Neural cell (in vitro differentiated cells): ENCODE data around the gene EIF2S2. TPM values are rescaled to one million over a fixed set of nuclear protein-coding genes. Genes with fewer than 3 reads are reported as not detected.

Source experiments
- H2AFZ ChIP-seq: fragments of 200-600, 300-800 bp; sonication (generic), shearing (Covaris generic); 2 replicates; pipeline ENCODE4 v1.6.0; 2014; ENCODE audit warnings: low read depth, mild to moderate bottlenecking, antibody characterized with exemption, low read length, moderate library complexity
- H3F3A ChIP-seq: fragments of 200-600 bp; shearing (Covaris generic); 2 replicates; pipeline ENCODE4 v1.6.1; 2016; ENCODE audit warnings: mild to moderate bottlenecking, moderate library complexity, mixed read lengths, antibody characterized with exemption, low read length; ENCODE audit not compliant: insufficient read depth, poor library complexity, severe bottlenecking
- H3K27ac ChIP-seq: fragments of 200-600, 300-800 bp; sonication (generic), shearing (Covaris generic); 2 replicates; pipeline ENCODE4 v1.5.1; 2014; ENCODE audit warnings: mild to moderate bottlenecking, low read length, moderate library complexity
- H3K27me3 ChIP-seq: fragments of 300-800, 200-600 bp; sonication (generic), shearing (Covaris generic); 2 replicates; pipeline ENCODE4 v1.6.0; 2014; ENCODE audit warnings: mild to moderate bottlenecking, low read depth, low read length, moderate library complexity; ENCODE audit not compliant: insufficient read depth
- H3K36me3 ChIP-seq: fragments of 300-800, 200-600 bp; sonication (generic), shearing (Covaris generic); 2 replicates; pipeline ENCODE4 v1.5.1; 2014; ENCODE audit warnings: mild to moderate bottlenecking, antibody characterized with exemption, low read length, moderate library complexity; ENCODE audit not compliant: insufficient read depth
- H3K4me2 ChIP-seq: fragments of 300-800, 200-600 bp; sonication (generic), shearing (Covaris generic); 2 replicates; pipeline ENCODE4 v1.6.0; 2014; ENCODE audit warnings: mild to moderate bottlenecking, low read length
- H3K4me3 ChIP-seq: fragments of 300-800, 200-600 bp; sonication (generic), shearing (Covaris generic); 2 replicates; pipeline ENCODE4 v1.5.1; 2014; ENCODE audit warnings: mild to moderate bottlenecking, low read length, moderate library complexity
- H3K79me2 ChIP-seq: fragments of 200-600 bp; shearing (Covaris generic); replicated peaks from 2 replicates; pipeline ENCODE4 v1.6.0; 2014; ENCODE audit warnings: mild to moderate bottlenecking, low read length, moderate library complexity; ENCODE audit not compliant: insufficient read depth
- H3K9ac ChIP-seq: fragments of 300-800, 200-600 bp; sonication (generic), shearing (Covaris generic); 2 replicates; pipeline ENCODE4 v1.6.1; 2016; ENCODE audit warnings: mild to moderate bottlenecking, low read length, mixed read lengths
- H3K9me2 ChIP-seq: fragments of 200-600 bp; shearing (Covaris generic); 2 replicates; pipeline ENCODE4 v1.6.1; 2016; ENCODE audit warnings: mild to moderate bottlenecking, low read length, mixed read lengths; ENCODE audit not compliant: insufficient read depth
- H3K9me3 ChIP-seq: fragments of 200-600, 300-800 bp; sonication (generic), shearing (Covaris generic); 2 replicates; pipeline ENCODE4 v1.6.1; 2016; ENCODE audit warnings: mild to moderate bottlenecking, mixed run types, low read length, moderate library complexity, mixed read lengths
- H4K20me1 ChIP-seq: fragments of 200-600 bp; shearing (Covaris generic); 2 replicates; pipeline ENCODE4 v1.6.1; 2016; ENCODE audit warnings: mild to moderate bottlenecking, mixed run types; ENCODE audit not compliant: insufficient read depth
- CTCF ChIP-seq: fragments of 450-650 bp; IDR thresholded peaks from 2 replicates; pipeline ENCODE4 v1.5.1; 2014; ENCODE audit warnings: antibody characterized with exemption, mild to moderate bottlenecking, moderate library complexity; ENCODE audit not compliant: poor library complexity, severe bottlenecking
- EP300 ChIP-seq: fragments of 450-650 bp; conservative IDR thresholded peaks from 2 replicates; pipeline ENCODE4 v1.6.1; 2014; ENCODE audit warnings: antibody characterized with exemption, mild to moderate bottlenecking, moderate library complexity; ENCODE audit not compliant: poor library complexity, severe bottlenecking
- EZH2 ChIP-seq: fragments of 200-600, 300-800 bp; shearing (Covaris generic), sonication (generic); IDR thresholded peaks from 2 replicates; pipeline ENCODE4 v1.6.1; 2014; ENCODE audit warnings: antibody characterized with exemption, low read length, borderline replicate concordance, mild to moderate bottlenecking; ENCODE audit not compliant: insufficient read depth, poor library complexity, severe bottlenecking
- MXI1 ChIP-seq: fragments of 450-650 bp; conservative IDR thresholded peaks from 2 replicates; pipeline ENCODE4 v1.6.1; 2014; ENCODE audit warnings: antibody characterized with exemption, mild to moderate bottlenecking; ENCODE audit not compliant: poor library complexity, severe bottlenecking
- POLR2AphosphoS5 ChIP-seq: IDR thresholded peaks from 2 replicates; pipeline ENCODE4 v1.6.1; 2012
- RAD21 ChIP-seq: fragments of 450-650 bp; conservative IDR thresholded peaks from 2 replicates; pipeline ENCODE4 v1.6.1; 2014; ENCODE audit warnings: antibody characterized with exemption, mild to moderate bottlenecking, moderate library complexity
- REST ChIP-seq: IDR thresholded peaks from 2 replicates; pipeline ENCODE4 v1.6.1; 2012; ENCODE audit warnings: borderline replicate concordance
- SMC3 ChIP-seq: fragments of 450-650 bp; conservative IDR thresholded peaks from 2 replicates; pipeline ENCODE4 v1.6.1; 2014; ENCODE audit warnings: antibody characterized with exemption, mild to moderate bottlenecking, moderate library complexity; ENCODE audit not compliant: poor library complexity
- TAF1 ChIP-seq: IDR thresholded peaks from 2 replicates; pipeline ENCODE4 v1.6.1; 2012; ENCODE audit warnings: low read depth
- polyA plus RNA-seq: library from polyadenylated mRNA; depleted of rRNA; stranded (reverse); fragments of >200 nt; gene quantifications from 2 replicates; pipeline ENCODE4 v1.2.3, GENCODE V29; 2014

The EIF2S2 gene
- polyA plus RNA-seq, 1 donor from 2014 or later, result 62.6 TPM

DNA sequence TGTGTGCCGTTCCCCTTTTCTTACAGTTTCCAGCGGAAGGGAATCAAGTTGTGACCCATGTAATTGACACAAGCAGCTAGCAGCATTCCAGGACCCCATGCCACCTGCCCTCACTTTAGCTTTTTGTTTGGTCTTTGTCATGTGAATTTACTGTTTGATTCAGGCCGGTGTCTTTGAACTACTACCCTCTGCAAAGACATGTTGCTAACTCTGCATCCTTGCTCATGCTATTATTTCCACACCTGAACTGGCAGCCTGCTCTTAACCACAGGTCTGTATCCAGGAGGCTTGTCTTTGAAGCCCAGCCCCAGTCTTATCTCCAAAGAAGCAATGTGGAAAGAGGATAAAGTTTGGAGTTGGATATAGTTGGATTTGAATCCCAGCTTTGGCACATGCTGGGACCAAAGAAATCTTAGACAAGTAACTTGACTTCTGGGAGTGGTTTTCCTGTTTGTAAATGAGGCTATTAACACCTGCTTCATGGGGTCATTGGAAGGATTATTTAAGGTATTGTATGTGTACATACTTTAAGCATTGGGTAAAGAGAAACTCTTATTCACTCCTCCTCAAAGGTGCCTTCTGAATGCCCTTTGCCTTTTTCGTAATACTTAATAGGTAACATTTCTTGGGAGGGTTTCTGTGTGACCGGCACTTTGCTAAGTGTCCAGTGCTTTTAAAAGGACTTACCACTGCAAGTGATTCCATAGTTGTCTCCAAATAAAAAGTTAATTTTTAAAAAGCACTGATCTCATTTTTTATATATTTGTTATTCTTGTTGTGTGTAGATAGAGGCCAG, 65.9 kb downstream of the EIF2S2 start:
- Histone ChIP-seq H3F3A (no peaks in the 10 kb centered on the region), H3K79me2 (peaks cover 19% of the 10 kb centered on the region), H3K4me2 (no peak overlapping the region), H2AFZ (no peak overlapping the region), H3K27me3 (no peaks in the 10 kb centered on the region), H3K27ac (no peak overlapping the region), H3K36me3 (no peaks in the 10 kb centered on the region), H3K4me3 (no peak overlapping the region), H3K9ac (no peak overlapping the region), H3K9me2 (no peaks in the 10 kb centered on the region), H3K9me3 (no peaks in the 10 kb centered on the region), H4K20me1 (no peaks in the 10 kb centered on the region)
- TF ChIP-seq EP300 (no peak), TAF1 (no peak), REST (no peak), RAD21 (no peak), MXI1 (no peak), POLR2AphosphoS5 (no peak), SMC3 (no peak), EZH2 (no peak), CTCF (no peak)

- H3K4me3 ChIP-seq, result no peak overlapping the region
- H3K36me3 ChIP-seq, result no peaks in the 10 kb centered on the region
- no peak overlapping the region for H3K9ac ChIP-seq
- peaks cover 19% of the 10 kb centered on the region for H3K79me2 ChIP-seq
- no peaks in the 10 kb centered on the region for H3K9me3 ChIP-seq
- H3F3A ChIP-seq, result no peaks in the 10 kb centered on the region
- H4K20me1 ChIP-seq, result no peaks in the 10 kb centered on the region
- TF ChIP-seq SMC3, result no peak
- no peak overlapping the region for H3K4me2 ChIP-seq
- H3K27me3 ChIP-seq, result no peaks in the 10 kb centered on the region
- no peak overlapping the region for H3K27ac ChIP-seq
- no peaks in the 10 kb centered on the region for H3K9me2 ChIP-seq
- H2AFZ ChIP-seq, result no peak overlapping the region
These were observed 66.7 kb downstream of the EIF2S2 start for GRCh38 chr20:34045294-34045693.
